AG04449 (cell line): ENCODE results near the gene AACS.

ENCODE experiments used
- CTCF ChIA-PET: fragments of 350-600 bp; formaldehyde crosslinking; extraction: SDS; loops from one replicate; lab custom pipeline; 2021; ENCODE audit warnings: antibody characterized with exemption; lab: Yijun Ruan, JAX
- POLR2A ChIA-PET: fragments of 400-600, 350-600 bp; formaldehyde crosslinking; extraction: SDS; loops from one replicate; lab custom pipeline; 2020; ENCODE audit warnings: antibody characterized with exemption, inconsistent platforms; lab: Yijun Ruan, JAX
- DNase-seq: peaks from one replicate; pipeline ENCODE4 v3.0.0-alpha.2; 2010; ENCODE audit warnings: low read depth, low spot score
- H3K4me3 ChIP-seq: 2 replicates; pipeline ENCODE4 v1.5.1; 2011; ENCODE audit warnings: low read depth, mild to moderate bottlenecking, control low read depth, low read length
- CTCF ChIP-seq: IDR thresholded peaks from one replicate; pipeline ENCODE4 v1.5.1; 2011; ENCODE audit warnings: mild to moderate bottlenecking, moderate library complexity, low read length, control low read depth, inconsistent platforms; ENCODE audit not compliant: insufficient read depth; ENCODE audit errors: missing control alignments

Gene AACS

GRCh38 chr12:125132698-125133400 lies 67.6 kb downstream of the AACS start:
- CTCF ChIA-PET = no interaction called here
- H3K4me3 ChIP-seq = no peak overlapping the region
- peak; percentile 3 for DNase-seq
- POLR2A ChIA-PET = no interaction called here
- no peak for TF ChIP-seq CTCF

GRCh38 chr12:125133616-125134015 lies 68.4 kb downstream of the AACS start:
- DNase-seq = no peak
- no peak overlapping the region for H3K4me3 ChIP-seq
- CTCF ChIA-PET = no interaction called here
- POLR2A ChIA-PET = no interaction called here
- no peak for TF ChIP-seq CTCF

- no peak overlapping the region for H3K4me3 ChIP-seq
- no peak for TF ChIP-seq CTCF
- ChIA-PET CTCF (no interaction called here), POLR2A (no interaction called here)
- DNase-seq = no peak
These were observed 69.3 kb downstream of the AACS start for GRCh38 chr12:125134576-125134975.

DNA sequence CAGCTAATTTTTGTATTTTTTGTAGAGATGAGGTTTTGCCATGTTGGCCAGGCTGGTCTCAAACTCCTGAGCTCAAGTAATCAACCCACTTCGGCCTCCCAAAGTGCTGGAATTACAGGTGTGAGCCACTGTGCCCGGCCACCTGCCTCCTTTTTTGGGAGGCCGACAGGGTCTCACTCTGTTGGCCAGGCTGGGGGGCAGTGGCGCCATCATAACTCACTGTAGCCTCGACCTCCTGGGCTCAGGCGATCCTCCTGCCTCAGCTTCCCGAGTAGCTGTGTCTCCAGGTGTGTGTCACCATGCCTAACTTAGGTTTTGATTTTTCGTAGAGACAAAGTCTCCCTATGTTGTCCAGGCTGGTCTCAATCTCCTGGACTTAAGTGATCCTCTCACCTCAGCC lies 70.7 kb downstream of the AACS start:
- no peak for DNase-seq
- TF ChIP-seq CTCF = no peak
- ChIA-PET CTCF (no interaction called here), POLR2A (no interaction called here)
- H3K4me3 ChIP-seq = no peak overlapping the region

- no peak for TF ChIP-seq CTCF
- CTCF ChIA-PET = no interaction called here
- H3K4me3 ChIP-seq = no peak overlapping the region
- no peak for DNase-seq
- POLR2A ChIA-PET = no interaction called here
These were observed 71.5 kb downstream of the AACS start for GRCh38 chr12:125136702-125137101.

DNA sequence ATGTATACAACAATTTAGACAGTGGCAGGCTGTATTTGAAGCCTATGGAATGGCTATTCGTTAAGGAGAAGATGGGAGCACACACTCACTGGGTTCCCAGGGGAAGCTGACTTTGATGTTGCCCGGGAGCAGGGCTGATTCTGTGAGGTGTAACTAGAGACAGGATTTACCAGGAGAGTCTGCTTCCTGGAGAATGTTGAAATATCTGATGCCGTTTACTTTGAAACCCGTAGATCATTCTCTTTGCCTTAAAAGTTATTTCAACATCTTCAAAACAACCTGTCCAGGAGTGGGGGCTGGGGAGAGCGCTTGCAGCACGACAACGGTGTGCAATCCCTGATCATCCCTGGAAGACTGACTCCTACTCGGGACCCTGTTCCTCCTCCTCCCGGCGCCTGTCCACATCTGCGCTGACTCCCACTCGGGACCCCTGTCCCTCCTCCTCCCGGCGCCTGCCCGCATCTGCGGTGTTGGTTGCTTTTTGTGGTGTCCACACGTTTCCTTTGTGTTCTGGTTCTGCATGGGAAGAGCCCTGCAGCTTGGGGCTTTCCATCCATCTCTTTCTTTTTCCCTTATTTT lies 72.6 kb downstream of the AACS start:
- ChIA-PET POLR2A (no interaction called here), CTCF (no interaction called here)
- no peak for TF ChIP-seq CTCF
- H3K4me3 ChIP-seq = no peak overlapping the region
- DNase-seq = no peak
